ENCODE results near the gene GNA12.

GRCh38 chr7:2701832-2702593 lies 142.1 kb downstream of the GNA12 start:
- TF ChIP-seq CTCF (IDR thresholded peaks at IDR 0.05; ENCODE audit: insufficient read depth, low read depth, low read length) = no peak
- TF ChIP-seq EZH2 (IDR thresholded peaks at IDR 0.05; ENCODE audit: insufficient read depth, low read length) = no peak
